Stomach (tissue), 19 donors: ENCODE measurements around the gene DNAJA1. TPM values are rescaled to one million over a fixed set of nuclear protein-coding genes. Genes with fewer than 3 reads are reported as not detected.

ENCODE experiments used
- DNase-seq, 2 donors: peaks; one replicate each; pipeline versions ENCODE4 v3.0.0 to v3.0.0-alpha.2; 2013 to 2019
- H3K27ac ChIP-seq, 5 donors: fragments of 200-600 bp in 4 of 5; sonication (generic) in 4 of 5; one replicate each; pipeline ENCODE4 v1.5.1; 2013 to 2019; ENCODE audit warnings: mild to moderate bottlenecking in 1 of 5, moderate library complexity in 1 of 5
- H3K27me3 ChIP-seq, 3 donors: fragments of 200-600 bp; sonication (generic); one replicate each; pipeline ENCODE4 v1.5.1; 2017 to 2019; ENCODE audit warnings: mixed run types in 1 of 3
- H3K36me3 ChIP-seq, 4 donors: fragments of 200-600 bp; sonication (generic); 1 replicate in 3 of 4; 2 replicates in 1 of 4; pipeline ENCODE4 v1.5.1; 2016 to 2019
- H3K4me1 ChIP-seq, 4 donors: fragments of 200-600 bp; sonication (generic); one replicate each; pipeline ENCODE4 v1.5.1; 2016 to 2019
- H3K4me3 ChIP-seq, 4 donors: fragments of 200-600 bp; sonication (generic) in 3 of 4; one replicate each; pipeline ENCODE4 v1.5.1; 2016 to 2019; ENCODE audit warnings: mild to moderate bottlenecking in 1 of 4
- H3K9me3 ChIP-seq, 4 donors: fragments of 200-600 bp; sonication (generic); one replicate each; pipeline ENCODE4 v1.5.1; 2016 to 2019
- EP300 ChIP-seq: sonication (generic); formaldehyde crosslinking; IDR thresholded peaks from one replicate; pipeline ENCODE4 v1.6.1; 2017; ENCODE audit warnings: antibody characterized with exemption
- POLR2A ChIP-seq, 4 donors: fragments of 450-650 bp; IDR thresholded peaks; one replicate each; pipeline ENCODE4 v1.6.1; 2016; ENCODE audit warnings: antibody characterized with exemption in 4 of 4, control low read depth in 2 of 4, mild to moderate bottlenecking in 1 of 4, moderate library complexity in 1 of 4
- POLR2AphosphoS5 ChIP-seq, 3 donors: sonication (generic); formaldehyde crosslinking; IDR thresholded peaks; one replicate each; pipeline ENCODE4 v1.6.1; 2016; ENCODE audit warnings: antibody characterized with exemption in 3 of 3
- WGBS, 5 donors: extraction: QIAGEN DNeasy Blood & Tissue Kit in 3 of 5; methylation state at CpG; one replicate each; pipeline versions ENCODE4 v1.1.5 to v1.1.7; 2013 to 2018; 5-methylcytosine and 5-hydroxymethylcytosine counted together
- intact Hi-C: fragments of 100-400 bp; cut with DNase I; formaldehyde crosslinking; loops from one replicate; pipeline ENCODE4 v1.15.1; 2023; ENCODE audit warnings: low total_unique reads
- long read RNA-seq, 10 donors: transcript quantifications; one replicate each; lab custom pipeline, GENCODE V29; 2026
- polyA plus RNA-seq, 3 donors: library from polyadenylated mRNA; stranded (reverse); fragments of 200-250 nt; gene quantifications; one replicate each; pipeline ENCODE4 v1.2.3, GENCODE V29; 2013
- total RNA-seq, 5 donors: library from RNA; depleted of rRNA; stranded (reverse); fragments of >200 nt; gene quantifications; one replicate each; pipeline versions ENCODE4 v1.1.0 to v1.2.3, GENCODE V29; 2014 to 2016
- TF ChIP-seq, protein P1 (sequence below), 7 experiments: fragments of 450-650 bp in 4 of 7; fragments of 200-600 bp in 3 of 7; sonication (generic) in 3 of 7; IDR thresholded peaks; one replicate each; pipeline ENCODE4 v1.5.1; 2016 to 2019; ENCODE audit warnings: antibody characterized with exemption in 7 of 7, control low read depth in 2 of 7, mild to moderate bottlenecking in 1 of 7
- donor health status: healthy with polysubstance abuse.
- donor health status: Bipolar disorder and iron deficiency.
- donor health status: healthy.

DNAJA1 gene
- total RNA-seq (10 to 100 TPM; 16.8 to 81.1 (median 29.2) TPM), polyA plus RNA-seq (10 to 100 TPM; 43.5 to 87.4 (median 75.3) TPM)
- long read RNA-seq, donor 1, transcript DNAJA1-201 (9 exons, 2,381 nt) = major isoform, 20 of 79 reads
- long read RNA-seq, donor 1, partial matches to known transcripts = 59 of 79 reads
- long read RNA-seq, donor 1, other reads (novel, unspliced or antisense) = 0 of 79 reads
- long read RNA-seq, donor 2, transcript DNAJA1-201 (9 exons, 2,381 nt) = major isoform, 41 of 94 reads
- long read RNA-seq, donor 2, partial matches to known transcripts = 53 of 94 reads
- long read RNA-seq, donor 2, other reads (novel, unspliced or antisense) = 0 of 94 reads
- long read RNA-seq, donor 3, transcript DNAJA1-201 (9 exons, 2,381 nt) = major isoform, 27 of 65 reads
- long read RNA-seq, donor 3, partial matches to known transcripts = 38 of 65 reads
- long read RNA-seq, donor 3, other reads (novel, unspliced or antisense) = 0 of 65 reads
- long read RNA-seq, donor 4, transcript DNAJA1-201 (9 exons, 2,381 nt) = major isoform, 6 of 6 reads
- long read RNA-seq, donor 4, partial matches to known transcripts = 0 of 6 reads
- long read RNA-seq, donor 4, other reads (novel, unspliced or antisense) = 0 of 6 reads
- long read RNA-seq, donor 5, transcript DNAJA1-201 (9 exons, 2,381 nt) = major isoform, 32 of 105 reads
- long read RNA-seq, donor 5, partial matches to known transcripts = 73 of 105 reads
- long read RNA-seq, donor 5, other reads (novel, unspliced or antisense) = 0 of 105 reads
- long read RNA-seq, donor 6, transcript DNAJA1-201 (9 exons, 2,381 nt) = major isoform, 92 of 232 reads
- long read RNA-seq, donor 6, partial matches to known transcripts = 140 of 232 reads
- long read RNA-seq, donor 6, other reads (novel, unspliced or antisense) = 0 of 232 reads
- long read RNA-seq, donor 7, transcript DNAJA1-201 (9 exons, 2,381 nt) = major isoform, 64 of 140 reads
- long read RNA-seq, donor 7, partial matches to known transcripts = 76 of 140 reads
- long read RNA-seq, donor 7, other reads (novel, unspliced or antisense) = 0 of 140 reads
- long read RNA-seq, donor 8, transcript DNAJA1-201 (9 exons, 2,381 nt) = major isoform, 48 of 144 reads
- long read RNA-seq, donor 8, partial matches to known transcripts = 96 of 144 reads
- long read RNA-seq, donor 8, other reads (novel, unspliced or antisense) = 0 of 144 reads
- long read RNA-seq, donor 9, transcript DNAJA1-201 (9 exons, 2,381 nt) = major isoform, 39 of 123 reads
- long read RNA-seq, donor 9, partial matches to known transcripts = 83 of 123 reads
- long read RNA-seq, donor 9, other reads (novel, unspliced or antisense) = 0 of 123 reads
- long read RNA-seq, donor 10, transcript DNAJA1-201 (9 exons, 2,381 nt) = major isoform, 17 of 41 reads
- long read RNA-seq, donor 10, partial matches to known transcripts = 24 of 41 reads
- long read RNA-seq, donor 10, other reads (novel, unspliced or antisense) = 0 of 41 reads

DNA sequence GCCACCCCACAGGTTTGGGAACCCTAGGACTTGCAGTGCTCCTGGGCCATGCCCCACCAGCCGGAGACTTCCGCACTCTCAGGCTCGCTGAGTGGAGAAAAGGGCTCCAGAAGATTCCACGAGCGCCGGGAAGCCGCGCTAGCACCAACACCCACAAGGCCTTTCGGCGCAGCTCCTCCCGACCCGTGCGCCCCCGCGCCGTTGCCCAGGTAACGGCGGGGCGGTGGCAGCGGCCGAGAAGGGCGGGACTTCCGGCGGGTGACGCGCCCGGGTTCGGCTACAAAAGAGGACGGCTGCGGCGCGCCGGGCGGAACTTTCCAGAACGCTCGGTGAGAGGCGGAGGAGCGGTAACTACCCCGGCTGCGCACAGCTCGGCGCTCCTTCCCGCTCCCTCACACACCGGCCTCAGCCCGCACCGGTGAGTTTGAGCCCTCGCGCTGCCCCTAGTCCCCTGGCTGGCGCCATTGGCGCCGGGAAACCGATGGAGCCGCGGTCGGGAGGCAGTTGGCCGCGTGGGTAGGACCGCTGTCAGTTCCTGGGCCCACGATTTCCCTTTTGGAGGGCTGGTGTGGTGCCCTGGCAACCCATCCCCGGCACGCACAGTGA lies at the start of gene DNAJA1:
Gene DNAJA1, plus strand, starts transcription at position 308 of the 606 bp plus-strand sequence. CDS start 1,212 bp downstream, outside the sequence.
- H3K27ac ChIP-seq = peak within 1 kb of the TSS; percentile 98 to 100 (median 99)
- H3K9me3 ChIP-seq = no peaks in the 10 kb centered on the region
- TF ChIP-seq POLR2AphosphoS5 (IDR thresholded peaks at IDR 0.05) = peak; percentile 96 to 100 (median 99)
- no peak for TF ChIP-seq EP300
- TF ChIP-seq, protein P1, sequence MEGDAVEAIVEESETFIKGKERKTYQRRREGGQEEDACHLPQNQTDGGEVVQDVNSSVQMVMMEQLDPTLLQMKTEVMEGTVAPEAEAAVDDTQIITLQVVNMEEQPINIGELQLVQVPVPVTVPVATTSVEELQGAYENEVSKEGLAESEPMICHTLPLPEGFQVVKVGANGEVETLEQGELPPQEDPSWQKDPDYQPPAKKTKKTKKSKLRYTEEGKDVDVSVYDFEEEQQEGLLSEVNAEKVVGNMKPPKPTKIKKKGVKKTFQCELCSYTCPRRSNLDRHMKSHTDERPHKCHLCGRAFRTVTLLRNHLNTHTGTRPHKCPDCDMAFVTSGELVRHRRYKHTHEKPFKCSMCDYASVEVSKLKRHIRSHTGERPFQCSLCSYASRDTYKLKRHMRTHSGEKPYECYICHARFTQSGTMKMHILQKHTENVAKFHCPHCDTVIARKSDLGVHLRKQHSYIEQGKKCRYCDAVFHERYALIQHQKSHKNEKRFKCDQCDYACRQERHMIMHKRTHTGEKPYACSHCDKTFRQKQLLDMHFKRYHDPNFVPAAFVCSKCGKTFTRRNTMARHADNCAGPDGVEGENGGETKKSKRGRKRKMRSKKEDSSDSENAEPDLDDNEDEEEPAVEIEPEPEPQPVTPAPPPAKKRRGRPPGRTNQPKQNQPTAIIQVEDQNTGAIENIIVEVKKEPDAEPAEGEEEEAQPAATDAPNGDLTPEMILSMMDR (IDR thresholded peaks at IDR 0.05) = no peak
- peak in 2 of 4 donors; percentile 82 to 93 for TF ChIP-seq POLR2A (IDR thresholded peaks at IDR 0.05)
- peak within 1 kb of the TSS; percentile 79 to 95 (median 88) for H3K4me3 ChIP-seq
- intact Hi-C loops = no loop called here
- DNase-seq = peak; percentile 96 to 99
- H3K27me3 ChIP-seq = no peaks in the 10 kb centered on the region
- WGBS, 5 donors = 0 to 1% (median 0%) methylated on average over 30 to 61 of the region's 61 CpGs
- peaks cover 49 to 70% (median 58%) of the 10 kb centered on the region in 4 donors for H3K4me1 ChIP-seq
- peaks cover 0 to 41% (median 35%) of the 10 kb centered on the region in 4 donors for H3K36me3 ChIP-seq

DNA sequence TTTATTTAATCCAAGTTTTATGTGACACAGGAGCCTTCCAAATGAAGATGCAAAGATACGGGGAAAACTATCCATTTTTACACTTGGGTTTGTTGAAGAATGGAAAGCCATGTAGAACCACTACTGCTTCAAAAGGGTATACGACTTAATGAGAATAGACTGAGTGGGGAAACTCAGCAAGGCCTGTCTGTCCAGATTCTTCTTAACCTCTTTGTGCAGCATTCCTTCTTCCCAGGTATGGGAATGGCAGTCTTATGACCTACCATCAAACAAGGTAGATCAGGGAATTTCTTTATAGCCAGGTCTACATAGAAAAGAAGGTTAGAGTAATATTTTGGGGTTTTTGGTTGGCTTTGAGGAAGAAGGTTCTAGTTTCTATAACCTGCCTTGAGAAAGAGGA lies 47.0 kb upstream of the DNAJA1 start:
- intact Hi-C loops = loop anchor here (10.0 kb wide), 1 partner anchor 603 kb away; no protein-coding TSS in a partner anchor

DNA sequence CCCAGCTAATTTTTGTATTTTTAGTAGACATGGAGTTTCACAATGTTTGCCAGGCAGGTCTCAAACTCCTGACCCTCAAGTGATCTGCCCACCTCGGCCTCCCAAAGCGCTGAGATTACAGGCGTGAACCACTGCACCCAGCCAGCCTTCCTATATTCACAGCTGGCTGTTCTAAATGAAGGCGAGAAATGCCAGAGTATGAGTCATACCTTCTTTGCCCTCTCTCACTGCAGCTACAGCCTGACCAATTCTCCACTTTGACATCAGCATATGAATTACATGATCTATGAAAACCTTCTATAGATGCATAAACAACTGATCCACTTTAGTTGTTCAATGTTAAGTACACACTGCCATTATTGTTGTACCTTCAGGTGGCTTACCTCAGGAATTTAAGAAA lies 38.1 kb upstream of the DNAJA1 start:
- no peaks in the 10 kb centered on the region for H3K27me3 ChIP-seq
- peaks cover 3 to 6% (median 4%) of the 10 kb centered on the region in 4 donors for H3K4me1 ChIP-seq
- WGBS, 5 donors = 95 to 99% (median 96%) methylated on average over 4 of the region's 4 CpGs
- H3K27ac ChIP-seq = no peak overlapping the region
- intact Hi-C loops = no loop called here
- H3K9me3 ChIP-seq = no peaks in the 10 kb centered on the region
- no peak for DNase-seq
- no peak overlapping the region for H3K4me3 ChIP-seq
- TF ChIP-seq, protein P1 (IDR thresholded peaks at IDR 0.05) = no peak
- TF ChIP-seq POLR2AphosphoS5 (IDR thresholded peaks at IDR 0.05) (no peak), POLR2A (IDR thresholded peaks at IDR 0.05) (no peak), EP300 (no peak)
- peaks cover 62 to 89% (median 81%) of the 10 kb centered on the region in 4 donors for H3K36me3 ChIP-seq

More for the DNA sequence above, 47.0 kb upstream of the DNAJA1 start:
- no peaks in the 10 kb centered on the region for H3K27me3 ChIP-seq
- TF ChIP-seq EP300 = no peak
- WGBS, 5 donors = 89 to 96% (median 93%) methylated on average over 2 of the region's 2 CpGs
- no peak overlapping the region for H3K4me3 ChIP-seq
- DNase-seq = no peak
- H3K27ac ChIP-seq = no peak overlapping the region
- peaks cover 23 to 71% (median 64%) of the 10 kb centered on the region in 4 donors for H3K36me3 ChIP-seq
- H3K9me3 ChIP-seq = no peaks in the 10 kb centered on the region
- no peaks in the 10 kb centered on the region for H3K4me1 ChIP-seq

DNA sequence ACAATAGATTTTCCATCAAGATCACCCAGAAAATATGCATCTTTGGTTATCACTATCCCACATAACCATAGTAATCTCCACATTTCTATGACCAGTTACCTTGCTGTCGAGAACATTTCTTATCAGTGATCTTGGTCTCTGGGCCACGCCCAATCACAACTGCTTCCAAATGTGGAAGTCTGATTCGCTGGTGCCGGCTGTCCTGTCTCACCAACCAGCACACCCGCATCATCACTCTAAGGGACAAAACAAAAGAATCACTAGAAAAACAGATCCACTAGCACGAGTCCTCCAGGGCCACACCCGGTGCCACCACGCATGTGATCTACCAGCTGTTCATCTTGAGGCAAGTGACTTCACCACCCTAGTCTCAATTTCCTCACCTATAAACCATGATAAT lies 35.4 kb upstream of the DNAJA1 start:
- intact Hi-C loops = no loop called here
- 87 to 93% (median 90%) methylated on average over 8 of the region's 8 CpGs for WGBS, 5 donors
- Histone ChIP-seq H3K9me3 (no peaks in the 10 kb centered on the region), H3K36me3 (peaks cover 42 to 64% (median 59%) of the 10 kb centered on the region in 4 donors), H3K4me1 (peaks cover 11 to 31% (median 23%) of the 10 kb centered on the region in 4 donors), H3K27me3 (no peaks in the 10 kb centered on the region), H3K4me3 (no peak overlapping the region), H3K27ac (no peak overlapping the region)
- DNase-seq = no peak
- no peak for TF ChIP-seq POLR2A (IDR thresholded peaks at IDR 0.05)
- no peak for TF ChIP-seq EP300
- TF ChIP-seq POLR2AphosphoS5 (IDR thresholded peaks at IDR 0.05) = no peak
- TF ChIP-seq, protein P1 (IDR thresholded peaks at IDR 0.05) = no peak
